Stimulated activated memory B cell treated with anti-CD40 and anti-IgM and Interleukin-4, amounts not matched to agents 10 μg/mL and 1 μg/mL and 100 μg/mL, for 72 hours (primary cell): Measurements from ENCODE around the gene PXK.

Experiments used
- ATAC-seq: fragments of 150-1000 bp; cut with Tn5 transposase; 2 replicates; pipeline ENCODE4 v1.10.0; 2021
- H3K27ac Mint-ChIP-seq: one replicate; pipeline ENCODE4 v1.8.0; 2022; ENCODE audit warnings: mild to moderate bottlenecking, mixed read lengths
- H3K27me3 Mint-ChIP-seq: one replicate; pipeline ENCODE4 v1.8.0; 2022; ENCODE audit warnings: mixed read lengths
- H3K36me3 Mint-ChIP-seq: one replicate; pipeline ENCODE4 v1.8.0; 2022; ENCODE audit warnings: mixed read lengths
- H3K4me1 Mint-ChIP-seq: one replicate; pipeline ENCODE4 v1.8.0; 2022; ENCODE audit warnings: mixed read lengths
- H3K4me3 Mint-ChIP-seq: one replicate; pipeline ENCODE4 v1.8.0; 2022; ENCODE audit warnings: mild to moderate bottlenecking, moderate library complexity, mixed read lengths
- H3K9me3 Mint-ChIP-seq: one replicate; pipeline ENCODE4 v1.8.0; 2022; ENCODE audit warnings: mixed read lengths

The PXK gene

GRCh38 chr3:58463181-58463941 is 130.7 kb downstream of the PXK start:
- peaks cover 6% of the 10 kb centered on the region for H3K4me1 Mint-ChIP-seq
- peak overlapping the region; percentile 17 for H3K27ac Mint-ChIP-seq
- peak; percentile 91 for ATAC-seq
- peak overlapping the region; percentile 43 for H3K4me3 Mint-ChIP-seq
- no peaks in the 10 kb centered on the region for H3K27me3 Mint-ChIP-seq
- H3K36me3 Mint-ChIP-seq, result no peaks in the 10 kb centered on the region
- no peaks in the 10 kb centered on the region for H3K9me3 Mint-ChIP-seq

DNA sequence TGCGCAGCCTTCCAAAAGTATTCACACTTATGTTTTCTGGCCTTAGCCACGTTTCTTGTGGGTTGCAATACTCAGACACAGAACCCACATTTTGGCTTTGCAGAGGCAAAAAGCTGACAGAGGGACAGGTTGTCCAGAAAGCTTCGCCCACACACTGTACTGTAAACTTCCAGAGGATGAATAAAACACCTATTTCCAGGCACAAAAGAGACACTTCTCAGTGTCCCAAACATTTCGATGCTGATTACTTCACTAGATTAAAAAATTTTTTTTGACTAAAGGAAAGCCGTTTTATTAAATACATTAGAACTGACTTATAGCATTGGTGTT is 131.2 kb downstream of the PXK start:
- no peaks in the 10 kb centered on the region for H3K36me3 Mint-ChIP-seq
- H3K9me3 Mint-ChIP-seq, result no peaks in the 10 kb centered on the region
- H3K4me1 Mint-ChIP-seq, result peaks cover 6% of the 10 kb centered on the region
- ATAC-seq, result no peak
- H3K4me3 Mint-ChIP-seq, result peak overlapping the region; percentile 43
- H3K27me3 Mint-ChIP-seq, result no peaks in the 10 kb centered on the region
- peak overlapping the region; percentile 17 for H3K27ac Mint-ChIP-seq

DNA sequence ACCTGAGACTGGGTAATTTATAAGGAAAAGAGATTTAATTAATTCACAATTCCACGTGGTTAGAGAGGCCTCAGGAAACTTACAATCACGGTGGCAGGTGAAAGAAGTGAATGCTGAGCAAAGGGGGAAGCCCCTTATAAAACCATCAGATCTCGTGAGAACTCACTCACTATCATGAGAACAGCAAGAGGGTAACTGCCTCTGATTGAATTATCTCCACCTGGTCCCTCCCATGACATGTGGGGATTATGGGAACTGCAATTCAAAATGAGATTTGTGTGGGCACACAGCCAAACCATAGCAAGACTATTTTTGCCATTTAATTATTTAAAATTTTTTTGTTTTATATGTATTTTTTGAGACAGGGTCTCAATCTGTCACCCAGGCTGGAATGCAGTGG is 132.2 kb downstream of the PXK start:
- no peaks in the 10 kb centered on the region for H3K9me3 Mint-ChIP-seq
- H3K4me3 Mint-ChIP-seq, result no peak overlapping the region
- no peaks in the 10 kb centered on the region for H3K27me3 Mint-ChIP-seq
- H3K27ac Mint-ChIP-seq, result no peak overlapping the region
- H3K4me1 Mint-ChIP-seq, result peaks cover 6% of the 10 kb centered on the region
- no peaks in the 10 kb centered on the region for H3K36me3 Mint-ChIP-seq
- no peak for ATAC-seq

GRCh38 chr3:58466899-58467563 is 134.3 kb downstream of the PXK start:
- ATAC-seq, result no peak
- Mint-ChIP-seq H3K4me1 (peaks cover 22% of the 10 kb centered on the region), H3K4me3 (no peak overlapping the region), H3K36me3 (no peaks in the 10 kb centered on the region), H3K9me3 (no peaks in the 10 kb centered on the region), H3K27ac (no peak overlapping the region), H3K27me3 (no peaks in the 10 kb centered on the region)

DNA sequence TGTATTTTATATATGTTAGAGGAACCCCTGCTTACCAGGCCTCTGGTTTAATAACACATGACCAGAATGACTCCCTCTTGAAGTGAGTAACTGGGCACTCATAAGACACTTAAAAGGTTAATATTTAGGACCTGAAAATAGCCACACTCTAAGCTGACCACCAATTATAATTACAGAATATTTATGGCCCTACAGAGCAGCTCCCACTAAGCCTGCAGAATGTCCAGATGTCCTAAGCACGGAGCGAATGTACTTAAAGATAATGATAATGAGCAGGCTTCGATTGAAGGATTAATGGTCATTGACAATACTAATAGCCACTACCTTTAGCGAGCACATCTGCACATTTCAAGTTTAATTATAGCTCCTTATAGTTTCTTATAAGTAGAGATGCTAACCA is 136.4 kb downstream of the PXK start:
- H3K4me1 Mint-ChIP-seq, result peaks cover 21% of the 10 kb centered on the region
- no peak overlapping the region for H3K4me3 Mint-ChIP-seq
- H3K36me3 Mint-ChIP-seq, result no peaks in the 10 kb centered on the region
- no peaks in the 10 kb centered on the region for H3K27me3 Mint-ChIP-seq
- ATAC-seq, result no peak
- H3K9me3 Mint-ChIP-seq, result no peaks in the 10 kb centered on the region
- no peak overlapping the region for H3K27ac Mint-ChIP-seq

DNA sequence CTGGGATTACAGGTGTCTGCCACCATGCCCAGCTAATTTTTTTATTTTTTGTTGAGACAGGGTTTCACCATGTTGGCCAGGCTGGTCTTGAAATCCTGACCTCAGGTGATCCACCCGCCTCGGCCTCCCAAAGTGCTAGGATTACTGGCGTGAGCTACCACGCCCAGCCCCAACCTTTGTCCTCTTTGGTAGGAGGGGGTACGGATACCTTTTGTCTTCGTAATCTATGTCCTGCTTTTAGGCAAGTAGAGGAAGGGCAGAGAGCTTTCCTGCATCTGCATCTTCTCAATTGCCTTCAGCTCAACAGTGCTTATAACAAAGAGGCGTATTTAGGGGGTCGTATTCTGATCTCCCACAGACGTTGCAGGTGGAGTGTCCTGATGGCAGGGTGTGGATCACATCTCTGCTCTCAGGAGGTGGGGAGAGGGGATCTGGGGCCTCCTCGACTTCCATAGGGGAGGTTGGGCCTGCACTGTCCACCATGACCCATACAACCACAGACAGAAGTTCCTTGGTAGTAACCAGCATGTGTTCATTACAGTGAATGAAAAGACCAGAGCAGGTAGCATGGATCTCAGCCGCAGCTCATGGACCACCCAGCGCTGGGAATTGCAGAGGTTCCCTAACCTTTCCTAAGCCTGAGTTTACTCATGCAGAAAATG is 137.8 kb downstream of the PXK start:
- Mint-ChIP-seq H3K4me1 (peaks cover 35% of the 10 kb centered on the region), H3K4me3 (no peak overlapping the region)
- no peak for ATAC-seq

GRCh38 chr3:58471025-58471887 is 138.6 kb downstream of the PXK start:
- peak; percentile 85 for ATAC-seq
- no peaks in the 10 kb centered on the region for H3K36me3 Mint-ChIP-seq
- no peaks in the 10 kb centered on the region for H3K9me3 Mint-ChIP-seq
- no peak overlapping the region for H3K4me3 Mint-ChIP-seq
- H3K27me3 Mint-ChIP-seq, result no peaks in the 10 kb centered on the region
- peaks cover 37% of the 10 kb centered on the region for H3K4me1 Mint-ChIP-seq
- H3K27ac Mint-ChIP-seq, result peak overlapping the region; percentile 37

More for the DNA sequence above, 137.8 kb downstream of the PXK start:
- no peak overlapping the region for H3K27ac Mint-ChIP-seq
- no peaks in the 10 kb centered on the region for H3K27me3 Mint-ChIP-seq
- no peaks in the 10 kb centered on the region for H3K9me3 Mint-ChIP-seq
- no peaks in the 10 kb centered on the region for H3K36me3 Mint-ChIP-seq

- Mint-ChIP-seq H3K27me3 (no peaks in the 10 kb centered on the region), H3K4me3 (no peak overlapping the region), H3K27ac (peak overlapping the region; percentile 70), H3K9me3 (no peaks in the 10 kb centered on the region), H3K36me3 (no peaks in the 10 kb centered on the region), H3K4me1 (peaks cover 42% of the 10 kb centered on the region)
- ATAC-seq, result no peak
These were observed 140.6 kb downstream of the PXK start for GRCh38 chr3:58473275-58473674.

- Mint-ChIP-seq H3K4me1 (peaks cover 42% of the 10 kb centered on the region), H3K4me3 (peak overlapping the region; percentile 13), H3K36me3 (no peaks in the 10 kb centered on the region), H3K27ac (peak overlapping the region; percentile 70), H3K9me3 (no peaks in the 10 kb centered on the region), H3K27me3 (no peaks in the 10 kb centered on the region)
- ATAC-seq, result peak; percentile 62
These were observed 141.7 kb downstream of the PXK start for GRCh38 chr3:58474348-58474911.

DNA sequence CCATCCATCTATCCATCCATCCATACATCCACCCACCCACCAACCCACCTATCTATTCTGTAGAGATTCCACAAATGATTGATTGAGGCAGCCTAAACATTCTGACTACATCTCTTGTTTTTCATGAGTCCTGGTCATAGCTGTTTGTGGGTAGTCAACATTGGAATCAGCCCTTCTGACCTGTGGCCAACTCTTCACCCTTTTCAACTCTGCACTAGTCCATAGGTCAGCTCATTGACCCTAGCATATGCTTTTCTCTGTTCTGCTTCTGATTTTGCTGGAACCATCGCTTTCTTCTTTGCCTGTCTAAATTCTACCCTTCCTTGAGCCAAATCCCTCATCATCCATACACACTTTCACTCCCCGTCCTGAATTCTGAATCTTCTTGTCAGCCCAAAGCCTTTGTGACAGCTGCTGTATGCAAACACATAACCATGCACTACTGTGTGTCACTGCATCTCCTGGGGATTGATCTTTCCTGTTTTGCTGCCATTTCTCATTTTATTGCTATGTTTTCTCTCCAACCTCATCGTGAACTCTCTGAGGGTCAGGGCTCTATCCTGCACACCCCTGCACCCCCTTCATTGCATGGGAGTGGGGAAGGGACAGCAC is 142.4 kb downstream of the PXK start:
- ATAC-seq, result peak; percentile 70
- Mint-ChIP-seq H3K27me3 (no peaks in the 10 kb centered on the region), H3K4me1 (peaks cover 42% of the 10 kb centered on the region), H3K27ac (peak overlapping the region; percentile 70), H3K36me3 (no peaks in the 10 kb centered on the region), H3K9me3 (no peaks in the 10 kb centered on the region), H3K4me3 (peak overlapping the region; percentile 43)
